ENCODE measurements around the gene FSHR. TPM values are rescaled to one million over a fixed set of nuclear protein-coding genes. Genes with fewer than 3 reads are reported as not detected.

FSHR gene
- total and polyA plus RNA-seq, 9 donors = 0.22 to 4.0 (median 1.8) TPM

DNA sequence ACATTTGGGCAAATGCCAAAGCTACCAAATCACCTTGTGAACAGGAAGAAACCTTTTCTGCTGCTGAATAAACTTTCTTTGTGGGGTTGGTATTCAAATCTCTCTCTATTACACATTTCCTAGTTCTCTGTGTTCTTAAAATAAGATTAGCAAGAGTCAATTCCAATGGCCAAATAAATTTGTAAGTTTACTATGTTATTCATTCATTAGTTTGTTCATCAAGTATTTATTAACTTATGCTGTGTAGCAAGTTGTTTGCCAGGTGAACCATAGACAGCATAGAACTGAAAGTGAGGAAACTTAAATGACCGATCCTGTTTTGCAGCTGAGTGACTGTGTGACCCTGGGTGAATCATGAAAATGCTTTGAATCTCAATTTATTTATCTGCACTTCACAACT, 37.7 kb upstream of the FSHR start:
- intact Hi-C loops (cut with DNase I) = no loop called here
- TF ChIP-seq, protein P1, sequence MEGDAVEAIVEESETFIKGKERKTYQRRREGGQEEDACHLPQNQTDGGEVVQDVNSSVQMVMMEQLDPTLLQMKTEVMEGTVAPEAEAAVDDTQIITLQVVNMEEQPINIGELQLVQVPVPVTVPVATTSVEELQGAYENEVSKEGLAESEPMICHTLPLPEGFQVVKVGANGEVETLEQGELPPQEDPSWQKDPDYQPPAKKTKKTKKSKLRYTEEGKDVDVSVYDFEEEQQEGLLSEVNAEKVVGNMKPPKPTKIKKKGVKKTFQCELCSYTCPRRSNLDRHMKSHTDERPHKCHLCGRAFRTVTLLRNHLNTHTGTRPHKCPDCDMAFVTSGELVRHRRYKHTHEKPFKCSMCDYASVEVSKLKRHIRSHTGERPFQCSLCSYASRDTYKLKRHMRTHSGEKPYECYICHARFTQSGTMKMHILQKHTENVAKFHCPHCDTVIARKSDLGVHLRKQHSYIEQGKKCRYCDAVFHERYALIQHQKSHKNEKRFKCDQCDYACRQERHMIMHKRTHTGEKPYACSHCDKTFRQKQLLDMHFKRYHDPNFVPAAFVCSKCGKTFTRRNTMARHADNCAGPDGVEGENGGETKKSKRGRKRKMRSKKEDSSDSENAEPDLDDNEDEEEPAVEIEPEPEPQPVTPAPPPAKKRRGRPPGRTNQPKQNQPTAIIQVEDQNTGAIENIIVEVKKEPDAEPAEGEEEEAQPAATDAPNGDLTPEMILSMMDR (IDR thresholded peaks at IDR 0.05) = no peak
- TF ChIP-seq EP300 (IDR thresholded peaks at IDR 0.05) = no peak
- TF ChIP-seq POLR2A (IDR thresholded peaks at IDR 0.05) = no peak
- Histone ChIP-seq H3K27me3 (no peaks in the 10 kb centered on the region), H3K4me3 (no peak overlapping the region), H3K4me1 (ENCODE audit: insufficient read depth) (no peaks in the 10 kb centered on the region), H3K27ac (no peak overlapping the region), H3K9me3 (no peaks in the 10 kb centered on the region), H3K36me3 (no peaks in the 10 kb centered on the region)
- 88 to 97% (median 94%) methylated on average over 1 of the region's 1 CpG for WGBS, 3 donors
- no peak for DNase-seq

DNA sequence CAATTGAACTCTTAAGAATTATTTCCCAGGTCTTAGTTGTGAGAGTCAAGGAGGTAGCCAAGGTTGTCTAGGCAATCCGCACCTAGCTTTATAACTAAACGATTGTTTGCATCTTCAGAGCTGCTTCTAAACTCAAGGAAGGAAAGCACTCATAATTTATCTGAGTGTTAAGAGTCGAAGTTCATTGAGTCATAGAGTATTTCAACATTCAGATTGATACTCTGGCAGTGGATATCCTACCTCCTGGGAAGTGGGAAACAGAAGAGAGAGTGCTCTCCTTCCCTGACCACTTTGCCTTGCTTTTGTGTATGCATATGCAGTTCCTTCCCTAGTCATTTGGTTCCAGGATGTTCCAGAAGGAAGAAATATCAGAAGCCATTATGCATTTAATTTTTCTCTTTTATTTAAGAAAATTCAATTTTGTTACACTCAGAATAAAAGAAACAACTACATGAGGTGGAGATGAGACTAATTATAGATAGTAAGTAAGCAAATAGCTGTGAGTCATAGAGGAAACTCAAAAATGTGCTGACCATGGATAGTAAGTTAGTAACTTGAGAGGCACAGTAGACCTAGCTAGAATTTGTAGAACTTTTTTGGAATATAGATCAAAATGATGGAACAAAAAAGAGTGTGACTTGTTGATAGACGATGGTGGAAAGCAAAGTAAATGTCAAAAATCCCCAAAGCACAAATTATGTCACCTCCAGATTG, 35.4 kb upstream of the FSHR start:
- 69 to 76% (median 72%) methylated on average over 4 of the region's 4 CpGs for WGBS, 3 donors
- Histone ChIP-seq H3K9me3 (no peaks in the 10 kb centered on the region), H3K27ac (no peak overlapping the region), H3K4me3 (no peak overlapping the region), H3K27me3 (no peaks in the 10 kb centered on the region), H3K4me1 (ENCODE audit: insufficient read depth) (no peaks in the 10 kb centered on the region), H3K36me3 (no peaks in the 10 kb centered on the region)
- DNase-seq = no peak
- no peak for TF ChIP-seq EP300 (IDR thresholded peaks at IDR 0.05)
- TF ChIP-seq, protein P1 (IDR thresholded peaks at IDR 0.05) = no peak
- intact Hi-C loops (cut with DNase I) = no loop called here

DNA sequence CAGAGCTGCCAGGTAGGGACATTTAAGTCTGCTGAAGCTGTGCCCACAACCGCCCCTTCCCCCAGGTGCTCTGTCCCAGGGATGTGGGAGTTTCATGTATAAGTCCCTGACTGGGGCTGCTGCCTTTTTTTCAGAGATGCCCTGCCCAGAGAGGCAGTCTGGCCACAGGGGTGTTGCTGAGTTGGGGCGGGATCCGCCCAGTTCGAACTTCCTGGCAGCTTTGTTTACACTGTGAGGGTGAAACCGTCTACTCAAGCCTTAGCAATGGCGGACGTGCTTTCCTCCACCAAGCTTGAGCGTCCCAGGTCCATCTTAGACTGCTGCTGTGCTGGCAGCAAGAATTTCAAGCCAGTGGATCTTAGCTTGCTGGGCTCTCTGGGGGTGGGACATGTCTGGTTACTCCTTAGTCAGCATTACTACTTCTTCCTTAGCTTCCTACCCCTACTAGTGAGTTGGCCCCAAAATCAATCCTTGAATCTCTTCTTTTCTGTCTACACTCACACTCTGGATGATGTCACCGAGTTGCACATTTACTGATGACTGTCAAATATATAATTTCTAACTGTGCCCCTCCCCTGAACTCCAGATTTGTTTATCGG, 31.8 kb upstream of the FSHR start:
- WGBS, 3 donors = 91% methylated on average over 10 of the region's 10 CpGs

DNA sequence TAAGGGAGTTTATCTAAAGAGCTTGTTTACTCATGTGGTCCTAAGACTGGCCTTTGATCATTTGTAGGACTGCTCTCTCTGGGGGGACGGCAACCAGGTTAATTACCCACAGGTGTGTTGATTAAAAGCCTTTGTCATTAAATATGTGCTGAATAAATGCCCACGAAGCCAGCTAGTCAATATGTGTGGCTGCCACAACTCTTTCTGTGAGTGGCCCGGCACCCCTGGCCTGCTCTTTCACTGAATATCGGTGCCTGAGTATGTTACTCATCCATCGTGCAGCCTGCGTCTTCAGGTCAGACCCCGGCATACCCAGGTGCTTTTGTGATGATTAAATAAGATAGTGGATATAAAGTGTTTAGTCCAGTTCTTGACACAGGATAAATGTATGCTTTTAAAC, 24.3 kb upstream of the FSHR start:
- TF ChIP-seq, protein P1 (IDR thresholded peaks at IDR 0.05) = no peak
- TF ChIP-seq POLR2A (IDR thresholded peaks at IDR 0.05) (no peak), EP300 (IDR thresholded peaks at IDR 0.05) (no peak)
- Histone ChIP-seq H3K4me1 (ENCODE audit: insufficient read depth) (no peaks in the 10 kb centered on the region), H3K36me3 (no peaks in the 10 kb centered on the region), H3K4me3 (no peak overlapping the region), H3K27ac (no peak overlapping the region), H3K27me3 (no peaks in the 10 kb centered on the region), H3K9me3 (no peaks in the 10 kb centered on the region)
- no peak for DNase-seq
- intact Hi-C loops (cut with DNase I) = no loop called here
- 77 to 80% (median 77%) methylated on average over 7 of the region's 7 CpGs for WGBS, 3 donors

More for the DNA sequence above, 31.8 kb upstream of the FSHR start:
- TF ChIP-seq POLR2A (IDR thresholded peaks at IDR 0.05) (no peak), EP300 (IDR thresholded peaks at IDR 0.05) (no peak)
- TF ChIP-seq, protein P1 (IDR thresholded peaks at IDR 0.05) = no peak
- no peaks in the 10 kb centered on the region for H3K36me3 ChIP-seq
- intact Hi-C loops (cut with DNase I) = no loop called here
- no peaks in the 10 kb centered on the region for H3K4me1 ChIP-seq (ENCODE audit: insufficient read depth)
- H3K9me3 ChIP-seq = no peaks in the 10 kb centered on the region
- DNase-seq = no peak
- H3K27ac ChIP-seq = no peak overlapping the region
- no peak overlapping the region for H3K4me3 ChIP-seq
- no peaks in the 10 kb centered on the region for H3K27me3 ChIP-seq
